ENCODE results near the gene NPFFR2. TPM values are rescaled to one million over a fixed set of nuclear protein-coding genes. Genes with fewer than 3 reads are reported as not detected.

The NPFFR2 gene
- total RNA-seq, 1 donor from 2014 or later, result not detected

- DNase-seq (ENCODE audit: low spot score in 2 of 2), result no peak
- H3K4me3 ChIP-seq, result no peak overlapping the region
- H3K36me3 ChIP-seq, result no peaks in the 10 kb centered on the region
- intact Hi-C loops (cut with DNase I), result no loop called here
- no peaks in the 10 kb centered on the region for H3K9me3 ChIP-seq
- H3K4me1 ChIP-seq, result no peaks in the 10 kb centered on the region
- H3K27ac ChIP-seq, result no peak overlapping the region
- no peak for TF ChIP-seq CTCF (IDR thresholded peaks at IDR 0.05)
- no peaks in the 10 kb centered on the region for H3K27me3 ChIP-seq
These were observed 154.9 kb downstream of the NPFFR2 start for GRCh38 chr4:72186714-72187113.

DNA sequence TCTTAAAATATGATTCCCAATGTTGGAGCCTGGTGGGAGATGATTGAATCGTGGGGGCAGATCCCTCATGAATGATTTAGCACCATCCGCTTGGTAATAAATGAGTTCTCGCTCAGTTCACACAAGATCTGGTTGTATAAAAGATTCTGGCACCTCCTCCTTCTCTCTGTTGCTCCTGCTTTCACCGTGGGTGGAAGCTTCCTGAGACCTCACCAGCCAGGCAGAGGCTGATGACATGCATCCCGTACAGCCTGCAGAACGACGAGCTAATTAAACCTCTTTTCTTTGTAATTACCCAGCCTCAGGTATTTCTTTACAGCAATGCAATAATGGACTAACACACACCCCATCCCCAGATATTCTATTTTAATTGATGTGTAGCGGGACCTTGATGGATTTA is 162.2 kb downstream of the NPFFR2 start:
- no peak for DNase-seq (ENCODE audit: low spot score in 2 of 2)
- no peaks in the 10 kb centered on the region for H3K27me3 ChIP-seq
- no peak for TF ChIP-seq CTCF (IDR thresholded peaks at IDR 0.05)
- no peaks in the 10 kb centered on the region for H3K36me3 ChIP-seq
- intact Hi-C loops (cut with DNase I), result no loop called here
- H3K4me1 ChIP-seq, result no peaks in the 10 kb centered on the region
- H3K9me3 ChIP-seq, result no peaks in the 10 kb centered on the region
- no peak overlapping the region for H3K27ac ChIP-seq
- H3K4me3 ChIP-seq, result no peak overlapping the region

DNA sequence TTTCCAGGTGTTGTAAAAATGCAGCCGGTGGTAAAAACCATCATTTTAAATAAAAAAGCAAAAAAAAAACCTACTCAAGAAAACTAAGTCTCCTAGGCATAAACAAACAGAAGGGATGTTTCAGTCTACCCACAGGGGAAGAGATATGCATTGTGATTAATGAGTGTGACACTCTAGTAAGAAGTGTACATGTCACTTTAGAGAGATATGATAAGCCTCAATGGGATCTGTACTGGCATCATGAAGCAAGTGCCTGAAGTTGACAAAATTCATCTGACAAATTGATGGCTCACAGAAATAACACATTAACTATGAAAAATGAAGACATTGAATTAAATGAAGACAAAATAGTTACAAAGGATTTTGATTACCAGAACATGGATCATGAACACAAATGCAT is 162.7 kb downstream of the NPFFR2 start:
- H3K36me3 ChIP-seq, result no peaks in the 10 kb centered on the region
- H3K27ac ChIP-seq, result no peak overlapping the region
- H3K9me3 ChIP-seq, result no peaks in the 10 kb centered on the region
- TF ChIP-seq CTCF (IDR thresholded peaks at IDR 0.05), result no peak
- intact Hi-C loops (cut with DNase I), result no loop called here
- no peaks in the 10 kb centered on the region for H3K4me1 ChIP-seq
- no peaks in the 10 kb centered on the region for H3K27me3 ChIP-seq
- no peak overlapping the region for H3K4me3 ChIP-seq
- DNase-seq (ENCODE audit: low spot score in 2 of 2), result no peak

Other genes with a start within 250 kb of the NPFFR2 start
- gene GC, start 247.9 kb upstream of the NPFFR2 start, total RNA-seq, result 30.0 TPM

Measured in ascending aorta (tissue), 2 donors.